GM21423 (cell line): ENCODE data around the gene L2HGDH.

ENCODE experiments used
- ATAC-seq: cut with Tn5 transposase; IDR thresholded peaks from one replicate; pipeline ENCODE4 v1.9.1; 2021; ENCODE audit warnings: mild to moderate bottlenecking, moderate library complexity; ENCODE audit not compliant: unreplicated experiment

L2HGDH gene

GRCh38 chr14:50231475-50232275, 80.4 kb downstream of the L2HGDH start, which contains the start of gene SOS2:
SOS2 (minus strand) TSS chr14:50231578; CDS start chr14:50231283, 295 bp downstream.
- peak; percentile 86 for ATAC-seq

- peak; percentile 23 for ATAC-seq
Measured at GRCh38 chr14:50230701-50231474, 81.1 kb downstream of the L2HGDH start.

DNA sequence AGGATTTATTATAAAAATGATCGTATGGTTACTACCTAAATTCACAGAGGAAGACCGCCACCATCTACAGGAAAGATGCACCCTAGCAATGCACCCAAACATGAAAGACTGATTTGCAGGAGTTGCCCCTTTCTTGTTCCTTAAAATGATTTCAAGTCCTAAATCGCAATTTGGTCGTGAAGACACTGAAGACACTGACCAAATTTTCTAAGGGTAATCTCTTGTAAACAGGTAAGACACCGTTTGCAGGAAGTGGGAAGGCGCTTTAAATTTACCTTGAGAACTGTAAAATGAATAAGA, 81.7 kb downstream of the L2HGDH start:
- no peak for ATAC-seq

- no peak for ATAC-seq
Measured at GRCh38 chr14:50229681-50230080, 82.3 kb downstream of the L2HGDH start.

GRCh38 chr14:50228313-50228712, 83.7 kb downstream of the L2HGDH start:
- no peak for ATAC-seq

- ATAC-seq, result no peak
Measured at GRCh38 chr14:50225974-50226297, 86.1 kb downstream of the L2HGDH start.

DNA sequence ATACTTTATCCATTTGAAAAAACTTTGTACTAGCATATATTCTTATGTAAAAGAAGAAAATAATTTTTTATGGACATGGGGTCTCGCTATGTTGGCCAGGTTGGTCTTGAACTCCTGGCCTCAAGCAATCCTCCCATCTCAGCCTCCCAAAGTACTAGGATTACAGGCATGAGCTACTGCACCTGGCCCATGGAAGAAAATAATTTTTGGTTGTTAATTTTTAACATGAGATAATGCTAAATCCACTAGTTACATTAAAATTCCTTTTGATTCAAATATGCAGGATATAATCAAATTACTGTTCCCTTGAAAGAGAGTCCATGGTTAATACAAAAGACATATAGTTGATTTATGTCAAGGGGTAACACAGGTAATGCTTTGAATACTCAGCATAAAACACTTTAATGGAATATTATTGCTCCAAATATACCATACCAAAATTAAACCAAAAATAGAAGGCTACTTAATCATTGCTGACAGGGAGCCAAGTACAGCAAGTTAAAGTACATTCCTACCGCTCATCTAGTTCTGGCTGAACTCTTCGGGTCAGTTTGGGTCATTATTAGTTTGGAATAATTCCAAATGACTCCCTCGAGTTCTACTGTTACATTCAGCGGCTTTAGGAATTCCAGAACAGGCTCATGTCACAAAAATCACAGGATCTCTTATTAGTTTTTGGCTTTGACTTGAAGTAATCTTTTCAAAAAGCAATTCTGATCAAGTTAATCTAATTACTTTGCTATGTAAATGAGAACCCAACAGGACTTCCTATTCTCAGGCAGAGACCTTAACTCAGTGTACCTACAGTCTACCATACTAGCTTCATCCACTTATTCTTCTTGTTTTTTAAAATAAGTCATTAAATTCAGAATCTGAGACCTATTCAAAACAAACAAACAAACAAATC, 86.7 kb downstream of the L2HGDH start:
- ATAC-seq, result no peak

DNA sequence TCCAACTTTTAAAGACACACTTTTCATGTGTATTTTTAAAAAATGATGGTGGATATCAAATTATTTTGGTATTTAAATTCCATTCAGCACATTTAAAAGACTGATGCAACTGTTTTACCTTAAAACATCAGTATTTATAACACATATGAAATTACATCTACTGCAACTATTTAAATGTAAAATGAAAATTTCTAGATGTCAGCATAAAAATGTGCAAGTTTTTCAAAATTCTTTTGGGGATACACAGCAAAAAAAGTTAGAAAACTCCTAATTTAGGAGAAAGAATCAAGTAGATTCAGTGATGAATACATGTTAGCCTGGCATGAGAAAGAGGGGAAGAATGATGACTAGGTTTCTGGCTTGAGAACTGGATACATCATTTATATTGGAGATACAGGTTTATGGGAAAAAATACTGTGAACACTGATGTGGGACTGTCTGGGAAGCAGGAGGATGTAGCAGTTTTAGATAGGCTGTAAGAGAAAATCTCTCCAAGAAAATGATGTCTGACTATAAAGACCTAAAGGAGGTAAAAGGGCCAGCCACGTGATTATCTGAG, 89.9 kb downstream of the L2HGDH start:
- ATAC-seq, result no peak

GRCh38 chr14:50218501-50218900, 93.5 kb downstream of the L2HGDH start:
- ATAC-seq, result no peak

- ATAC-seq, result no peak
Measured at GRCh38 chr14:50215416-50215815, 96.6 kb downstream of the L2HGDH start.

GRCh38 chr14:50213795-50214194, 98.2 kb downstream of the L2HGDH start:
- ATAC-seq, result no peak

- no peak for ATAC-seq
Measured at GRCh38 chr14:50212726-50213125, 99.3 kb downstream of the L2HGDH start.

- ATAC-seq, result no peak
Measured at GRCh38 chr14:50210074-50210473, 102.0 kb downstream of the L2HGDH start.

DNA sequence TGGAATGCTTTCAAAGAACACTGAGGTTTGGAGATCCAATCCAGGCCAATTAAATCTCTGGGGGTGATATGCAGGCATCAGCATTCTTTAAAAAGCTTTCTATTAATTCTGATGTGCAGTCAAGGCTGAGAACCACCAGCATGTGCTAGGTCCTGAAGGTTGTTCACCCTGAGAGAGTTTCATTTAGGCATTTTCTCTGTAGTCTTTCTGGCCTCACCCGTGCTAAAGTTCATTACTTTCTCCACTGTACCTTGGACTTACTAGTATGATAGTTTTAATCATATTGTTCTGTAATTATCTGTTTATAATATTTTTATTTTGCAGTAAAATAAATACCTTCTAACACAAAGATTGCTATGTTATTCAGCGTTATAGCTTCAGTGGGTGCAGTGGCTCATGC, 113.5 kb downstream of the L2HGDH start:
- no peak for ATAC-seq

GRCh38 chr14:50191499-50191898, 120.5 kb downstream of the L2HGDH start:
- no peak for ATAC-seq
